Ishikawa (cell line): ENCODE results near the gene WDR5B.

Source experiments
- CEBPB ChIP-seq: IDR thresholded peaks from 2 replicates; pipeline ENCODE4 v1.6.1; 2012
- CREB1 ChIP-seq: IDR thresholded peaks from 2 replicates; pipeline ENCODE4 v1.6.1; 2012; ENCODE audit warnings: low read depth
- EGR1 ChIP-seq: IDR thresholded peaks from 2 replicates; pipeline ENCODE4 v1.6.1; 2012
- EP300 ChIP-seq: IDR thresholded peaks from 2 replicates; pipeline ENCODE4 v1.6.1; 2012; ENCODE audit warnings: borderline replicate concordance
- FOXM1 ChIP-seq: IDR thresholded peaks from 2 replicates; pipeline ENCODE4 v1.6.1; 2012; ENCODE audit warnings: low read depth, borderline replicate concordance
- NFIC ChIP-seq: IDR thresholded peaks from 2 replicates; pipeline ENCODE4 v1.6.1; 2012
- RAD21 ChIP-seq: IDR thresholded peaks from 2 replicates; pipeline ENCODE4 v1.6.1; 2012; ENCODE audit warnings: low read depth
- TAF1 ChIP-seq: IDR thresholded peaks from 2 replicates; pipeline ENCODE4 v1.6.1; 2012; ENCODE audit warnings: low read depth, mild to moderate bottlenecking
- TCF12 ChIP-seq: IDR thresholded peaks from 2 replicates; pipeline ENCODE4 v1.6.1; 2012; ENCODE audit warnings: low read depth
- TEAD4 ChIP-seq: IDR thresholded peaks from 2 replicates; pipeline ENCODE4 v1.6.1; 2012
- YY1 ChIP-seq: IDR thresholded peaks from 2 replicates; pipeline ENCODE4 v1.6.1; 2012; ENCODE audit warnings: low read depth
- ZBTB7A ChIP-seq: IDR thresholded peaks from 2 replicates; pipeline ENCODE4 v1.6.1; 2012; ENCODE audit warnings: low read depth
- TF ChIP-seq, protein P1 (sequence below): IDR thresholded peaks from 2 replicates; pipeline ENCODE4 v1.6.1; 2012; ENCODE audit warnings: low read depth, mild to moderate bottlenecking
- TF ChIP-seq, protein P2 (sequence below): IDR thresholded peaks from 2 replicates; pipeline ENCODE4 v1.6.1; 2012
- TF ChIP-seq, protein P3 (sequence below): IDR thresholded peaks from 2 replicates; pipeline ENCODE4 v1.6.1; 2012

The WDR5B gene

DNA sequence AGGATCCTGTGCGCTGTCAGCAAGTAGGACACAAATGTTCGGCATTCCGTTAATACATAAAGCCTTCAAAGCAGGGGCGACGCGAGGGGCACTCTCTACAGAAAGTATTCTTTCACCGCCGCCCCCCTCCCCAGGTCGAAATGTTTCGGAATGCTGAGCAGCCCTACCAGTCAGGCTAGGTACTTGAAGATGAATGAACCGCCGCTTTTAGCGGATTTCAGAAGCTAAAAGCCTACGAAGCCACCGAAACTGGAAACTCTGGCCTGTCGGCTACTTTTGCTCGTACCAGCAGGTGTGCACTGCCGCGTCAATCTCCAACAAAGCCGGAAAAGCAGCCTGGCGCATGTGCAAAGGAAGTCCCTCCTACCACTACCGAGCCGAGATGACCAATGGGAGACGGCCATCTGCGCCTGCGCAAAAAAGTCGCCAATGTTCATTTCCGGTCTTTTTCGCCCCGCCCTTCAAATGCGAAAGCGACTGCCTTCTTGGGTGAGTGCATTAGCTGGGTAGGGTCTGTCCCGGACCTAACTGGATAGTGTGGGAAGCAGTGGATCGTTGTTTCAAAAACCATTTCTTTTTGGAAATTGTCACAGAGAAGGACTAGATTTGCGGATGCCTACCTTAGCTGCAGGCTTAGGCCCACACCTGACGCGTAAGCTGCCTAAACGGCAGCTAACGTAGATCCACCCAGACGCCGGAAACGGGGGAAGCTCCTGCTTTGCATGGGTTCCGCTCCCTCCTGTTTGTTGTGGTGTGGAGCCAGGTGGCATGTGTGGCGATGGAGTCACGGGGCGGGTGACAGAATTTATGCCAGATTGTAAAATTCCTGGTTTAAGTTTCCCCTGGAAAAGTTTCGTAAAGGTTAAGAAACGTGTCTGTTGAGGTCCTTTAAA lies at the start of gene WDR5B:
Gene WDR5B (minus strand): TSS at position 301 of the 893 bp plus-strand sequence. CDS start 534 bp downstream, outside the sequence.
- TF ChIP-seq CREB1 (no peak), RAD21 (no peak), TCF12 (peak; percentile 16; the same call in 1 of the 2 replicates), EGR1 (no peak), TAF1 (peak; percentile 84), YY1 (0 out of 2 replicates have a peak, but pooled peaks have one; percentile 34), EP300 (no peak), FOXM1 (no peak; the same call in 1 of the 2 replicates), CEBPB (no peak), NFIC (no peak), TEAD4 (0 out of 2 replicates have a peak, but pooled peaks have one; percentile 1), ZBTB7A (no peak)
- TF ChIP-seq, protein P1, sequence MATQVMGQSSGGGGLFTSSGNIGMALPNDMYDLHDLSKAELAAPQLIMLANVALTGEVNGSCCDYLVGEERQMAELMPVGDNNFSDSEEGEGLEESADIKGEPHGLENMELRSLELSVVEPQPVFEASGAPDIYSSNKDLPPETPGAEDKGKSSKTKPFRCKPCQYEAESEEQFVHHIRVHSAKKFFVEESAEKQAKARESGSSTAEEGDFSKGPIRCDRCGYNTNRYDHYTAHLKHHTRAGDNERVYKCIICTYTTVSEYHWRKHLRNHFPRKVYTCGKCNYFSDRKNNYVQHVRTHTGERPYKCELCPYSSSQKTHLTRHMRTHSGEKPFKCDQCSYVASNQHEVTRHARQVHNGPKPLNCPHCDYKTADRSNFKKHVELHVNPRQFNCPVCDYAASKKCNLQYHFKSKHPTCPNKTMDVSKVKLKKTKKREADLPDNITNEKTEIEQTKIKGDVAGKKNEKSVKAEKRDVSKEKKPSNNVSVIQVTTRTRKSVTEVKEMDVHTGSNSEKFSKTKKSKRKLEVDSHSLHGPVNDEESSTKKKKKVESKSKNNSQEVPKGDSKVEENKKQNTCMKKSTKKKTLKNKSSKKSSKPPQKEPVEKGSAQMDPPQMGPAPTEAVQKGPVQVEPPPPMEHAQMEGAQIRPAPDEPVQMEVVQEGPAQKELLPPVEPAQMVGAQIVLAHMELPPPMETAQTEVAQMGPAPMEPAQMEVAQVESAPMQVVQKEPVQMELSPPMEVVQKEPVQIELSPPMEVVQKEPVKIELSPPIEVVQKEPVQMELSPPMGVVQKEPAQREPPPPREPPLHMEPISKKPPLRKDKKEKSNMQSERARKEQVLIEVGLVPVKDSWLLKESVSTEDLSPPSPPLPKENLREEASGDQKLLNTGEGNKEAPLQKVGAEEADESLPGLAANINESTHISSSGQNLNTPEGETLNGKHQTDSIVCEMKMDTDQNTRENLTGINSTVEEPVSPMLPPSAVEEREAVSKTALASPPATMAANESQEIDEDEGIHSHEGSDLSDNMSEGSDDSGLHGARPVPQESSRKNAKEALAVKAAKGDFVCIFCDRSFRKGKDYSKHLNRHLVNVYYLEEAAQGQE: no peak
- TF ChIP-seq, protein P2, sequence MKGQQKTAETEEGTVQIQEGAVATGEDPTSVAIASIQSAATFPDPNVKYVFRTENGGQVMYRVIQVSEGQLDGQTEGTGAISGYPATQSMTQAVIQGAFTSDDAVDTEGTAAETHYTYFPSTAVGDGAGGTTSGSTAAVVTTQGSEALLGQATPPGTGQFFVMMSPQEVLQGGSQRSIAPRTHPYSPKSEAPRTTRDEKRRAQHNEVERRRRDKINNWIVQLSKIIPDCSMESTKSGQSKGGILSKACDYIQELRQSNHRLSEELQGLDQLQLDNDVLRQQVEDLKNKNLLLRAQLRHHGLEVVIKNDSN: no peak
- TF ChIP-seq, protein P3, sequence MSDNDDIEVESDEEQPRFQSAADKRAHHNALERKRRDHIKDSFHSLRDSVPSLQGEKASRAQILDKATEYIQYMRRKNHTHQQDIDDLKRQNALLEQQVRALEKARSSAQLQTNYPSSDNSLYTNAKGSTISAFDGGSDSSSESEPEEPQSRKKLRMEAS: peak; percentile 73

DNA sequence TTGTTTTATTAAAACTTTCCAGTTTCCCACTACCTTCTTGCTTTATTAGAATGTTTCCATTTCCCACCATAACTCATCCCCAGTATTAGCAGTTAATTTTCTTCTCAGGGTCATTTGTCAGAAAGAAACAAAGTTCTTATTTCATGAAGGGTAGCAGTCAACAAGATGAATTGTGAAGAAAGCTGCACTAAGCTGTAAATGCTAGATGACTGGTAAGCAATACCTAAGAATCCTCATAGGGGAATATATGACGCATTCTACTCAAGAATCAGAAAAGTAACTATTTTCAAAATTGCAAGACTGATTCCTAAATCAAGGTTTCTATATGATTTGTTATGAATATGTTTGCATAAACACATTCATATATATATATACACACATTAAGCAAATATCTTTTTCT lies 48.8 kb upstream of the WDR5B start:
- TF ChIP-seq, protein P1: no peak
- TF ChIP-seq TCF12: no peak
- no peak for TF ChIP-seq EP300
- no peak for TF ChIP-seq EGR1
- TF ChIP-seq, protein P3: no peak
- TF ChIP-seq NFIC: no peak
- no peak for TF ChIP-seq RAD21
- TF ChIP-seq TAF1: no peak
- TF ChIP-seq ZBTB7A: no peak
- no peak for TF ChIP-seq FOXM1
- TF ChIP-seq CREB1: no peak
- TF ChIP-seq TEAD4: no peak
- TF ChIP-seq, protein P2: no peak
- TF ChIP-seq YY1: no peak

DNA sequence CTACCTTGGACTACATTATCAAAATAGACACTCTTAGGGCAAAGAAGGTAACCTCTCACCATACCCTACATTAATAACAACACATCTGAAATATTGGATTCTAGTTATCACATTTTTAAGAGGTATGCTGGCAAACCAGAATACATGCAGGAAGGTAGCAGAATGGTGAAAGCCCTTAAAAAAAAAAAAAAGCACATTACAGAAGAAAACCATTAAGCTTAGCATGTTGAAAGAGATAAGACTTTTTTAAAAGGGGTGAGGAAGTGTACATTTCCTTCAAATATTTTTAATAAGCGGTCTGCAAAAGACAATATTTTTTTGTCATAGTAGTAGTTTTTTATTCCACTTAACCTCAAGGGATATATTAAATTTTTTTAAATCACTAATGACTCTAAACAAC lies 46.5 kb upstream of the WDR5B start:
- TF ChIP-seq EP300 (no peak), EGR1 (no peak), CEBPB (no peak), YY1 (no peak), TCF12 (no peak)
- TF ChIP-seq, protein P2: no peak

DNA sequence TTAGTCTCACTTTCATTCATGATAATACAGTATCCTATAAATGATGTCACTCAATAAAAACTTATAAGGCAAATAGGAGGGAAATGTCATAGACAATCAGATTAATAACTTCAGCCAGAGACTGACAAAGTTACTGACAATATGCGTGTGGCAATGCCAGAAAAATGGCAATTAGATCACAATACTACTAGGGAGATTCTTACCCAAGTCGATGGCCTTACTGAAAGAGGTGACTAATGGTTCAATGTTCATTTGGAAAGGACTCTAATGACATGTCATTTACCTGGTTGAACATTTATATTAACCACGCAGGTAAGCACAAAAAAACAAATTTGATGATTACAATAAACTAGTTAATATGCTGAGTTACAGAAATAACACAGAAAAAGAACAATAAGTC lies 45.9 kb upstream of the WDR5B start:
- TF ChIP-seq TEAD4 (no peak), EP300 (no peak), ZBTB7A (no peak), CREB1 (no peak)
- TF ChIP-seq, protein P2: no peak
- TF ChIP-seq, protein P3: no peak

DNA sequence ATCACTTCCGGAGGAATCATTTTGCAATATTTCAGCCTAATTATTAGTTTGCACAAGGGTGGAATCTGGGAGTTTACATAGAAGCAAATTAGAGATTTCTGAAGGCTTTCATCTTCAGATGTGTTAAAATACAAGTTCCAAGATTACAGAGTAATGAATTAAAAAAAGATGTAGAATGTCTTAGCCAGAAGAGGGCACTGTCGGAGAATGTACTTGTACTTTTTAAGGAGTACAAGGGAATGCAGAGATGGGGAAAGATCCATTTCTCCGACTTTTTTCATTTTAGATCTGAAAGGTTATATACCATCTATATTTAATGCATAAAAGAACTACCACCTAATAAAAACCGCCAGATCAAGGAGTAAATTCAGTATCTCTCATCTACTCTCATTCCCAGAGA lies 43.1 kb upstream of the WDR5B start:
- TF ChIP-seq TCF12 (no peak), RAD21 (0 out of 2 replicates have a peak, but pooled peaks have one; percentile 19)
